HG02610 (cell line): ENCODE measurements around the gene SPANXA2.
"Not testable (repeated sequence)": the region's sequence is repeated elsewhere in the genome, so short reads cannot be mapped to it uniquely, and the experiment has no call there.

ENCODE experiments used
- ATAC-seq: cut with Tn5 transposase; IDR thresholded peaks from one replicate; pipeline ENCODE4 v1.9.1; 2021; ENCODE audit warnings: mild to moderate bottlenecking, moderate library complexity; ENCODE audit not compliant: unreplicated experiment

SPANXA2 gene, protein sequence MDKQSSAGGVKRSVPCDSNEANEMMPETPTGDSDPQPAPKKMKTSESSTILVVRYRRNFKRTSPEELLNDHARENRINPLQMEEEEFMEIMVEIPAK

DNA sequence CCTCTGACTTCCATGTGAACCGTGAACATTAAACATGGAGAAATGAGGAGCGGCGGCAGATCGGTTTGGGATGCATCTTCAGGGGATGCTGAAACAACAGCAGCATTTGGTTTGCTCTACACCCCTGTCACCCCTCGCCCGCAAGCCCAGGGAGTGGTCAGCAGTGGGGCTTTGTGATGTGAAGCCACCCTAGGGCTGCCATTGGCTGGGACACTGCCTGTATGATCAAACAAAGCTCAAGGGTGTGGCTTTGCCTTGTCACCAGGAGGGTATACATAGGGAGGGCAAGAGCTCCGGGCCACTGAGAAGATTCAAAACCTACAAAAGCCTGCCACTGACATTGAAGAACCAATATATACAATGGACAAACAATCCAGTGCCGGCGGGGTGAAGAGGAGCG is at the start of gene SPANXA2:
SPANXA2 (plus strand) TSS at position 301 of the 400 bp plus-strand sequence; CDS start at position 361, 60 bp downstream.
- not testable (repeated sequence) for ATAC-seq

DNA sequence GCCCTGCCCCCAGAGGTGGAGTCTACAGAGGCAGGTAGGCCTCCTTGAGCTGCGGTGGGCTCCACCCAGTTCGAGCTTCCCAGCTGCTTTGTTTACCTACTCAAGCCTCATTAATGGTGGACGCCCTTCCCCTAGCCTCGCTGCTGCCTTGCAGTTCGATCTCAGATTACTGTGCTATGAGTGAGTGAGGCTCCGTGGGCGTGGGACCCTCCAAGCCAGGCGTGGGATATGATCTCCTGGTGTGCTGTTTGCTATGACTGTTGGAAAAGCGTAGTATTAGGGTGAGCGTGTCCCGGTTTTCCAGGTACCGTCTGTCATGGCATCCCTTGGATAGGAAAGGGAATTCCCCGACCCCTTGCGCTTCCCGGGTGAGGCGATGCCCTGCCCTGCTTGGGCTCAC is 47.0 kb upstream of the SPANXA2 start:
- ATAC-seq: not testable (repeated sequence)

DNA sequence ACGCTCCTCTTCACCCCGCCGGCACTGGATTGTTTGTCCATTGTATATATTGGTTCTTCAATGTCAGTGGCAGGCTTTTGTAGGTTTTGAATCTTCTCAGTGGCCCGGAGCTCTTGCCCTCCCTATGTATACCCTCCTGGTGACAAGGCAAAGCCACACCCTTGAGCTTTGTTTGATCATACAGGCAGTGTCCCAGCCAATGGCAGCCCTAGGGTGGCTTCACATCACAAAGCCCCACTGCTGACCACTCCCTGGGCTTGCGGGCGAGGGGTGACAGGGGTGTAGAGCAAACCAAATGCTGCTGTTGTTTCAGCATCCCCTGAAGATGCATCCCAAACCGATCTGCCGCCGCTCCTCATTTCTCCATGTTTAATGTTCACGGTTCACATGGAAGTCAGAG is 4.9 kb upstream of the SPANXA2 start, which contains the start of gene SPANXA1:
SPANXA1 (minus strand) TSS at position 101 of the 400 bp plus-strand sequence; CDS start at position 41, 60 bp downstream.
- ATAC-seq: not testable (repeated sequence)

DNA sequence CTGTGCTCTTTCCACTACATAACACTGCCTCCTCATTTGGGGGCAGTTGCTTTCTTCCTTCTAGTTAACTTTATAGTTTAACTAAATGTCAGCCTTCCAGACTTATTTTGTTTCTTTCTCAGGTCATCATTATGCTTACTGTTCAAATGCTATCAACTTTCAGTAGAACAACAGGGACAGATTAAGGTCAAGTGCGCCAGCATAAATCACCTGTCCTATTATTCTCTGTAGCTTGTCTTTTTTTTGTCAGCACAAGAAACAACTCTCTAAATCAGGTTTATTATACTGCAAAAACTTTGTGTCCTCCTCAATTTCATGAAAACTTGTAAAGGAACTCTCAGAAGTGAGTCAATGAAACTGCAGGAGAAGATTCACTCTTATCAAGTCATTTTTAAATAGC is 19.6 kb downstream of the SPANXA2 start:
- ATAC-seq: no peak

DNA sequence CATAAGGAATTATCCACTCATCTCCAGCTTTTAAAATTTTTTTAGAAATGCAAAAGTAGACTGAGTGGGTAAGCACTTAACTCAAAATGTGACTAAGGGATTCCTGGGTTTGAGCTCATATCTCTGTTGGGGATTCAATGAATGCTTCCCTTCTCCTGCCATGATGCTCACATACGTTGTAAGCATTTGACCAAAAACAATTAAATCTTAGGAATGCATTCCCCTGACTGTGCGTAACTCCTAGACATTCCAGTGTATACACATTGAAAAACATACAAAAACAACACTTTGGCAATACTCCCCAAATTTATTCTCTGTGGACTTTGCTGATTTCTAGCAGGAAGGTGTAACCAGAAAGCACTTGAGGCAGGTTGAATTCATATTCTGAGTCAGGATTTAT is 29.8 kb downstream of the SPANXA2 start:
- no peak for ATAC-seq

DNA sequence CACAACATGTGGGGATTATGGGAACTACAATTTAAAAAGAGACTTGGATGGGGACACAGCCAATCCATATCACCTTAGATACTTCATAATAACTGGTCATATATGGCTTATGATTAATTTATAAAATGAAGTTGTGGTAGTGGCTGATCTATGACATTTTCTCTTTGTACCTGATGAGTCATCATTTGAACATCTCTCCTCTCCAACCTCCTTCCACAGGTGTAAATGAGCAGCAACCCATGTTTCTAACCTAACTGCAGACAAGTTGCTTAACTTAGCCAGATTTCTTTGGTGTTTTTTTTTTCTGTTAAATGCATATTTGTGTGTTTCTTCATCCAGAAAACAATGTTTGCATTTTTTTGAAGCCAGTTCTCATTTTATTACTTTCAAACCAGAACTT is 42.6 kb downstream of the SPANXA2 start:
- ATAC-seq: no peak

DNA sequence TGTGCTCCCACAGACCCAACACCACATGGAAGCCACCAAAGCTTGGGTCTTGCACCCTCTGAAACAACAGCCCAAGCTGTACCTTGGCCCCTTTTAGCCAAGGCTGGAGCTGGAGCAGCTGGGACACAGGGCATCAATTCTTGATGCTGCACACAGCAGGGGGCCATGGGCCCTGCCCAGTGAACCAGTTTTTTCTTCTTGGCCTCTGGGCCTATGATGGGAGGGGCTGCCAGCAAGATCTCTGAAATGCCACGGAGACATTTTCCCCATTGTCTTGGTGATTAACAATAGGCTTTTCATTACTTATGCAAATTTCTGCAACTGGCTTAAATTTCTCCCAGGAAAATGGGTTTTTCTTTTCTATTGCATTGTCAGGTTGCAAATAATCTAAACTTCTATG is 49.0 kb downstream of the SPANXA2 start:
- no peak for ATAC-seq
